GM12878 (cell line): ENCODE data around the gene CIROP.

ENCODE experiments used
- CHD2 ChIP-seq: IDR thresholded peaks from 2 replicates; pipeline ENCODE4 v1.6.1; 2011; ENCODE audit warnings: low read depth, low read length, improper control_type of control experiment, borderline replicate concordance
- FOXK2 ChIP-seq: fragments of 450-650 bp; IDR thresholded peaks from 2 replicates; pipeline ENCODE4 v1.6.1; 2017; ENCODE audit warnings: mild to moderate bottlenecking, moderate library complexity
- HDGF ChIP-seq: fragments of 450-650 bp; IDR thresholded peaks from 2 replicates; pipeline ENCODE4 v1.6.1; 2016; ENCODE audit warnings: antibody characterized with exemption
- JUND ChIP-seq: IDR thresholded peaks from 2 replicates; pipeline ENCODE4 v1.6.1; 2012; ENCODE audit warnings: low read depth, mild to moderate bottlenecking, low read length, improper control_type of control experiment, moderate library complexity
- POLR2A ChIP-seq: IDR thresholded peaks from 2 replicates; pipeline ENCODE4 v1.6.1; 2011; ENCODE audit warnings: low read depth, mild to moderate bottlenecking, low read length
- POLR2AphosphoS5 ChIP-seq: IDR thresholded peaks from 2 replicates; pipeline ENCODE4 v1.6.1; 2011; ENCODE audit warnings: mild to moderate bottlenecking, low read length, inconsistent platforms
- RFX5 ChIP-seq: IDR thresholded peaks from 2 replicates; pipeline ENCODE4 v1.6.1; 2011; ENCODE audit warnings: low read depth, low read length, improper control_type of control experiment
- ZNF274 ChIP-seq: IDR thresholded peaks from one replicate; pipeline ENCODE4 v1.8.0; 2011; ENCODE audit not compliant: insufficient read length, insufficient read depth

- no peak for TF ChIP-seq POLR2AphosphoS5
- TF ChIP-seq CHD2 = no peak
- no peak for TF ChIP-seq ZNF274
- TF ChIP-seq JUND = no peak
- TF ChIP-seq HDGF = no peak
- no peak for TF ChIP-seq POLR2A
- no peak for TF ChIP-seq RFX5
- no peak for TF ChIP-seq FOXK2
Measured at GRCh38 chr14:23125933-23126524, 21.2 kb upstream of the CIROP start.
